Parathyroid adenoma (tissue), 2 donors: ENCODE data around the gene SHROOM3.

Source experiments
- H2AFZ ChIP-seq: fragments of 300-600 bp; sonication (generic); one replicate; pipeline ENCODE4 v1.7.0; 2017; ENCODE audit warnings: antibody characterized with exemption, mild to moderate bottlenecking
- H3K27ac ChIP-seq: fragments of 300-600 bp; sonication (generic); one replicate; pipeline ENCODE4 v1.7.0; 2017
- H3K27me3 ChIP-seq: fragments of 300-600 bp; sonication (generic); one replicate; pipeline ENCODE4 v1.7.0; 2017; ENCODE audit warnings: low read length; ENCODE audit not compliant: control insufficient read depth, insufficient read depth
- H3K36me3 ChIP-seq: fragments of 300-600 bp; sonication (generic); one replicate; pipeline ENCODE4 v1.7.0; 2017; ENCODE audit warnings: low read length; ENCODE audit not compliant: control insufficient read depth, insufficient read depth
- H3K4me1 ChIP-seq: fragments of 300-600 bp; sonication (generic); one replicate; pipeline ENCODE4 v1.7.0; 2017; ENCODE audit warnings: control low read depth
- H3K4me2 ChIP-seq: fragments of 300-600 bp; sonication (generic); one replicate; pipeline ENCODE4 v1.7.0; 2017; ENCODE audit warnings: low read length
- H3K4me3 ChIP-seq: fragments of 300-600 bp; sonication (generic); one replicate; pipeline ENCODE4 v1.7.0; 2017; ENCODE audit warnings: low read depth, low read length
- H3K79me2 ChIP-seq: fragments of 300-600 bp; sonication (generic); one replicate; pipeline ENCODE4 v1.7.0; 2017; ENCODE audit warnings: control low read depth
- H3K9ac ChIP-seq: fragments of 300-600 bp; sonication (generic); one replicate; pipeline ENCODE4 v1.7.0; 2017; ENCODE audit warnings: mild to moderate bottlenecking
- H3K9me3 ChIP-seq: fragments of 300-600 bp; sonication (generic); one replicate; pipeline ENCODE4 v1.7.0; 2017; ENCODE audit warnings: low read length; ENCODE audit not compliant: control insufficient read depth
- TF ChIP-seq, protein P1 (sequence below): fragments of 300-600 bp; sonication (generic); IDR thresholded peaks from one replicate; pipeline ENCODE4 v1.7.0; 2017; ENCODE audit warnings: antibody characterized with exemption, mild to moderate bottlenecking
- donor health status: primary hyperparathyroidism.

SHROOM3 gene

DNA sequence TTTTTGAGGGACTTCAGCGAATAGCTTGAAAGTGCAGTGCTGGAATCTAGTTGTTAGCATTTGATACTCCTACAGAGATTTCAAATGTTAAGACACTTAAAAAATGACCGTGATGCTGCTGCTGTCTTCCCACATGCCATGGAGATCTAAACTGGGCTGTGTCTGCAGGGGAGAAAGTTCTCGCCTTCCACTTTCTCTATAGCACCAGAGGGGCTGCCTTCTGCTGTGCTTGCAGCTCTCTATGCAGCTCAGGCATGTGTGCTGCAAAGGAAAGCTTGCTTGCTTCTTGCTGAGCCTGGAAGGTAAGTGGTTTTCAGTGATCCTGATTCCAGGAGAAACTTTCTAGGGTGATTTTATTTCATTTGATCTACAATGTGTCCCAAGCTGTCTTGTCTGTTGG is 325.2 kb downstream of the SHROOM3 start:
- H2AFZ ChIP-seq: no peak overlapping the region
- H3K9ac ChIP-seq: no peak overlapping the region
- no peaks in the 10 kb centered on the region for H3K36me3 ChIP-seq
- no peak overlapping the region for H3K4me2 ChIP-seq
- no peaks in the 10 kb centered on the region for H3K4me1 ChIP-seq
- H3K4me3 ChIP-seq: no peak overlapping the region
- no peak overlapping the region for H3K27ac ChIP-seq
- H3K9me3 ChIP-seq: no peaks in the 10 kb centered on the region
- H3K27me3 ChIP-seq: no peaks in the 10 kb centered on the region
- TF ChIP-seq, protein P1, sequence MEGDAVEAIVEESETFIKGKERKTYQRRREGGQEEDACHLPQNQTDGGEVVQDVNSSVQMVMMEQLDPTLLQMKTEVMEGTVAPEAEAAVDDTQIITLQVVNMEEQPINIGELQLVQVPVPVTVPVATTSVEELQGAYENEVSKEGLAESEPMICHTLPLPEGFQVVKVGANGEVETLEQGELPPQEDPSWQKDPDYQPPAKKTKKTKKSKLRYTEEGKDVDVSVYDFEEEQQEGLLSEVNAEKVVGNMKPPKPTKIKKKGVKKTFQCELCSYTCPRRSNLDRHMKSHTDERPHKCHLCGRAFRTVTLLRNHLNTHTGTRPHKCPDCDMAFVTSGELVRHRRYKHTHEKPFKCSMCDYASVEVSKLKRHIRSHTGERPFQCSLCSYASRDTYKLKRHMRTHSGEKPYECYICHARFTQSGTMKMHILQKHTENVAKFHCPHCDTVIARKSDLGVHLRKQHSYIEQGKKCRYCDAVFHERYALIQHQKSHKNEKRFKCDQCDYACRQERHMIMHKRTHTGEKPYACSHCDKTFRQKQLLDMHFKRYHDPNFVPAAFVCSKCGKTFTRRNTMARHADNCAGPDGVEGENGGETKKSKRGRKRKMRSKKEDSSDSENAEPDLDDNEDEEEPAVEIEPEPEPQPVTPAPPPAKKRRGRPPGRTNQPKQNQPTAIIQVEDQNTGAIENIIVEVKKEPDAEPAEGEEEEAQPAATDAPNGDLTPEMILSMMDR: no peak
- no peaks in the 10 kb centered on the region for H3K79me2 ChIP-seq

GRCh38 chr4:76762137-76763130 is 327.4 kb downstream of the SHROOM3 start:
- Histone ChIP-seq H3K4me2 (no peak overlapping the region), H3K36me3 (no peaks in the 10 kb centered on the region), H2AFZ (no peak overlapping the region), H3K9ac (no peak overlapping the region), H3K27ac (no peak overlapping the region), H3K9me3 (no peaks in the 10 kb centered on the region), H3K4me3 (no peak overlapping the region), H3K79me2 (no peaks in the 10 kb centered on the region), H3K27me3 (no peaks in the 10 kb centered on the region), H3K4me1 (no peaks in the 10 kb centered on the region)
- TF ChIP-seq, protein P1: no peak

DNA sequence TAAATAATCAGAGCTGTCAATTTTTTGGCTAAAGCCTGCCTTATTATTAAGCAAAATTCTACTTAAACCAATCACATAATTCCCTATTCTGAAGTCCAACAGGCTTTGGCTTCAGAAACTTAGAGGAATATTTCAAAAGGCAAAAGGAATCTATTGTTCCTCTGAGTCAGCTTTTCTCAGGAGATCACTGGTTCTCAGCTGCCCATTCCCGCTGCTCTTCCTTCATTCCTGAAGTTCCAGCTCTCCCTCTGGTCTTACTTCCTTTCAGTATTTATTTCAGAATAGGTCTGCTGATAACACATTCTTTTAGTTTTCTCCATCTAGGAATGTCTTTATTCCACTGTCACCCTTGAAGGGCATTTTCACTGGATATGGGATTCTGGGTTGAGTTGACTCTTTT is 329.2 kb downstream of the SHROOM3 start:
- Histone ChIP-seq H3K4me2 (no peak overlapping the region), H2AFZ (no peak overlapping the region), H3K4me1 (no peaks in the 10 kb centered on the region), H3K27ac (no peak overlapping the region), H3K4me3 (no peak overlapping the region), H3K9ac (no peak overlapping the region), H3K9me3 (no peaks in the 10 kb centered on the region), H3K36me3 (no peaks in the 10 kb centered on the region), H3K79me2 (no peaks in the 10 kb centered on the region), H3K27me3 (no peaks in the 10 kb centered on the region)
- TF ChIP-seq, protein P1: no peak

- Histone ChIP-seq H2AFZ (no peak overlapping the region), H3K4me3 (no peak overlapping the region), H3K9me3 (no peaks in the 10 kb centered on the region), H3K27ac (no peak overlapping the region), H3K27me3 (no peaks in the 10 kb centered on the region), H3K79me2 (no peaks in the 10 kb centered on the region), H3K4me1 (no peaks in the 10 kb centered on the region), H3K9ac (no peak overlapping the region), H3K36me3 (no peaks in the 10 kb centered on the region), H3K4me2 (no peak overlapping the region)
- TF ChIP-seq, protein P1: no peak
Measured at GRCh38 chr4:76765473-76766183, 330.6 kb downstream of the SHROOM3 start.
